Liver (tissue), 9 donors: ENCODE data around the gene EFCAB11. TPM values are rescaled to one million over a fixed set of nuclear protein-coding genes. Genes with fewer than 3 reads are reported as not detected.

ENCODE experiments used
- DNase-seq: peaks from one replicate; pipeline ENCODE4 v3.0.0-alpha.2; 2017; ENCODE audit warnings: low spot score
- H3K27ac ChIP-seq, 2 donors: one replicate each; pipeline ENCODE4 v1.7.0; 2013; ENCODE audit warnings: inconsistent platforms in 2 of 2, low read length in 2 of 2, control low read depth in 1 of 2, low read depth in 1 of 2, mild to moderate bottlenecking in 1 of 2
- H3K27me3 ChIP-seq, 4 donors: one replicate each; pipeline versions ENCODE4 v1.6.1 to v1.7.0; 2013; ENCODE audit warnings: low read length in 3 of 4, inconsistent platforms in 1 of 4, mild to moderate bottlenecking in 1 of 4, moderate library complexity in 1 of 4; ENCODE audit not compliant: control insufficient read depth in 4 of 4, insufficient read depth in 4 of 4
- H3K36me3 ChIP-seq, 4 donors: one replicate each; pipeline versions ENCODE4 v1.6.1 to v1.7.0; 2013; ENCODE audit warnings: low read length in 3 of 4, mild to moderate bottlenecking in 3 of 4, low read depth in 1 of 4, moderate library complexity in 1 of 4; ENCODE audit not compliant: control insufficient read depth in 4 of 4, insufficient read depth in 3 of 4
- H3K4me1 ChIP-seq, 4 donors: one replicate each; pipeline versions ENCODE4 v1.6.1 to v1.7.0; 2013; ENCODE audit warnings: low read length in 3 of 4, mild to moderate bottlenecking in 3 of 4, moderate library complexity in 1 of 4; ENCODE audit not compliant: control insufficient read depth in 4 of 4, insufficient read depth in 4 of 4
- H3K4me3 ChIP-seq, 3 donors: one replicate each; pipeline versions ENCODE4 v1.6.1 to v1.7.0; 2013; ENCODE audit warnings: low read length in 3 of 3, control low read depth in 1 of 3, low read depth in 1 of 3, mild to moderate bottlenecking in 1 of 3
- H3K9ac ChIP-seq, 2 donors: one replicate each; pipeline ENCODE4 v1.7.0; 2013; ENCODE audit warnings: low read length in 2 of 2, mild to moderate bottlenecking in 2 of 2, moderate library complexity in 2 of 2, control low read depth in 1 of 2, low read depth in 1 of 2
- H3K9me3 ChIP-seq, 4 donors: one replicate each; pipeline versions ENCODE4 v1.6.1 to v1.7.0; 2013; ENCODE audit warnings: low read length in 3 of 4; ENCODE audit not compliant: control insufficient read depth in 4 of 4
- EGR1 ChIP-seq, 2 donors: IDR thresholded peaks; 2 replicates each; pipeline ENCODE4 v1.6.1; 2016 to 2018; ENCODE audit warnings: antibody characterized with exemption in 2 of 2, low read depth in 2 of 2
- FOXA1 ChIP-seq: IDR thresholded peaks from 2 replicates; pipeline ENCODE4 v1.6.1; 2016; ENCODE audit warnings: antibody characterized with exemption
- FOXA2 ChIP-seq: IDR thresholded peaks from 2 replicates; pipeline ENCODE4 v1.6.1; 2016; ENCODE audit warnings: antibody characterized with exemption
- GABPA ChIP-seq, 2 donors: IDR thresholded peaks in 1 of 2; conservative IDR thresholded peaks in 1 of 2; 2 replicates each; pipeline ENCODE4 v1.6.1; 2016; ENCODE audit warnings: antibody characterized with exemption in 2 of 2, mild to moderate bottlenecking in 1 of 2, moderate library complexity in 1 of 2
- HNF4A ChIP-seq, 2 donors: conservative IDR thresholded peaks; 2 replicates each; pipeline ENCODE4 v1.6.1; 2016; ENCODE audit warnings: antibody characterized with exemption in 2 of 2, mild to moderate bottlenecking in 2 of 2
- NR2F2 ChIP-seq: IDR thresholded peaks from 2 replicates; pipeline ENCODE4 v1.6.1; 2016; ENCODE audit warnings: antibody characterized with exemption
- RXRA ChIP-seq, 2 donors: IDR thresholded peaks; 2 replicates each; pipeline ENCODE4 v1.6.1; 2017 to 2018; ENCODE audit warnings: antibody characterized with exemption in 2 of 2, mild to moderate bottlenecking in 1 of 2
- SP1 ChIP-seq: IDR thresholded peaks from 2 replicates; pipeline ENCODE4 v1.6.1; 2018; ENCODE audit warnings: antibody characterized with exemption, mild to moderate bottlenecking
- TAF1 ChIP-seq: conservative IDR thresholded peaks from 2 replicates; pipeline ENCODE4 v1.6.1; 2016; ENCODE audit warnings: antibody characterized with exemption, mild to moderate bottlenecking
- YY1 ChIP-seq: IDR thresholded peaks from 2 replicates; pipeline ENCODE4 v1.6.1; 2016; ENCODE audit warnings: antibody characterized with exemption, mild to moderate bottlenecking
- WGBS: extraction: QIAGEN DNeasy Blood & Tissue Kit; methylation state at CpG from one replicate; pipeline ENCODE4 v1.1.7; 2013; 5-methylcytosine and 5-hydroxymethylcytosine counted together
- polyA plus RNA-seq, 2 donors: library from polyadenylated mRNA; stranded (reverse) in 1 of 2; unstranded in 1 of 2; fragments of 200-250 nt in 1 of 2; fragments of >200 nt in 1 of 2; fragmentation: Nextera tagmentation in 1 of 2; extraction: Ambion mirVana in 1 of 2; gene quantifications; one replicate each; pipeline versions ENCODE4 v1.2.1 to v1.2.3, GENCODE V29; 2013 to 2015
- total RNA-seq, 2 donors: library from RNA; depleted of rRNA; stranded (reverse); fragments of >200 nt; gene quantifications; one replicate each; pipeline ENCODE4 v1.2.3, GENCODE V29; 2014
- TF ChIP-seq, protein P1 (sequence below): IDR thresholded peaks from 2 replicates; pipeline ENCODE4 v1.6.1; 2016; ENCODE audit warnings: antibody characterized with exemption
- TF ChIP-seq, protein P2 (sequence below): IDR thresholded peaks from 2 replicates; pipeline ENCODE4 v1.6.1; 2016; ENCODE audit warnings: antibody characterized with exemption
- TF ChIP-seq, protein P3 (sequence below): fragments of 150-350 bp; IDR thresholded peaks from 2 replicates; pipeline ENCODE4 v1.5.1; 2017; ENCODE audit warnings: improper control_type of control experiment, low read depth, low read length; ENCODE audit not compliant: missing input control
- TF ChIP-seq, protein P4 (sequence below): IDR thresholded peaks from 2 replicates; pipeline ENCODE4 v1.6.1; 2016; ENCODE audit warnings: antibody characterized with exemption, mild to moderate bottlenecking
- donor health status: healthy.
- donor health status: healthy.
- donor health status: healthy.
- donor health status: healthy.
- donor health status: healthy.

Gene EFCAB11
- total and polyA plus RNA-seq, 4 donors: 2.1 to 4.7 (median 3.4) TPM

DNA sequence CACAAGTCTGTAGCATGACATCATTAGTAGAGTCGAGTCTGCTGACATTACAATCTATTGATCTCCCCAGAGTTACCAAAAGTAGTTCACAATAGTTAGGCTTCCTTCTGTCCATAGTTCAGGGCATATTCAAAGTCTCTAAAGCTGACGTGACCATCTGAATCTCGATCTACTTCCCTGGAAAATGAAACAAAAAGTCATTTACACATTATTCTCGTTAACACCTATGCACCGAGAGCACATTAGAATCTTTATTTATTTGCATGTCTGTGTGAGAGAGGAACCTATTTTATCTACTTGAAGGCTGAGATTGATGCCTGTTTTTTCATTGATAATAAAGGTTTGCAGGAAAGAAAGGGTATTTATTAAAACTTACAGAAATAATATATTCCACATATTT lies 157.4 kb downstream of the EFCAB11 start:
- Histone ChIP-seq H3K9ac (no peak overlapping the region), H3K9me3 (no peaks in the 10 kb centered on the region), H3K36me3 (no peaks in the 10 kb centered on the region), H3K4me3 (no peak overlapping the region), H3K4me1 (no peaks in the 10 kb centered on the region), H3K27ac (no peak overlapping the region), H3K27me3 (no peaks in the 10 kb centered on the region)
- no peak for DNase-seq
- 72% methylated on average over 5 of the region's 5 CpGs for WGBS
- TF ChIP-seq, protein P1, sequence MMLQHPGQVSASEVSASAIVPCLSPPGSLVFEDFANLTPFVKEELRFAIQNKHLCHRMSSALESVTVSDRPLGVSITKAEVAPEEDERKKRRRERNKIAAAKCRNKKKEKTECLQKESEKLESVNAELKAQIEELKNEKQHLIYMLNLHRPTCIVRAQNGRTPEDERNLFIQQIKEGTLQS: no peak
- TF ChIP-seq RXRA (IDR thresholded peaks at IDR 0.05) (no peak), NR2F2 (no peak), TAF1 (no peak), EGR1 (IDR thresholded peaks at IDR 0.05; ENCODE audit: low read depth in 2 of 2) (no peak), YY1 (no peak), FOXA1 (no peak), FOXA2 (no peak)
- TF ChIP-seq, protein P2, sequence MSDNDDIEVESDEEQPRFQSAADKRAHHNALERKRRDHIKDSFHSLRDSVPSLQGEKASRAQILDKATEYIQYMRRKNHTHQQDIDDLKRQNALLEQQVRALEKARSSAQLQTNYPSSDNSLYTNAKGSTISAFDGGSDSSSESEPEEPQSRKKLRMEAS: no peak

DNA sequence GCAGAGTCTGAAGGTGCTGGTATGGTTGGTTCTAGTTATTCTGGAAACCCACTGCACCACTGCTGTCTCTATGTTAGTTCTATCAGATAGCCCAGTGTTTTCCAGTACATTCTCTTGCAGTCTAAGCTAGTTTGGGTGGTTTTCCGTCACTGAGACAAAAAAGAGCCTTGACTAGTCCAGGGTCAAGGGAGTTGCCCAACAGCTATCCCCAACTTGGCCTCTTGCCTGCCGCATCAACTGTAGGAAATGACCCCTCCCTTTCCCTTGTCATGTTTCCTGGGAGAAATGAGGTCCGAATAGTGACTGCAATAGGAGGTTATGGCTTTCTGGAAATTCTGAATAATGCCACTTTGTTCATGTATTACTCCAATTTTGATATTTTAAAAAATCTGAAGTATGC lies 160.4 kb downstream of the EFCAB11 start:
- TF ChIP-seq, protein P2: no peak
- TF ChIP-seq, protein P3, sequence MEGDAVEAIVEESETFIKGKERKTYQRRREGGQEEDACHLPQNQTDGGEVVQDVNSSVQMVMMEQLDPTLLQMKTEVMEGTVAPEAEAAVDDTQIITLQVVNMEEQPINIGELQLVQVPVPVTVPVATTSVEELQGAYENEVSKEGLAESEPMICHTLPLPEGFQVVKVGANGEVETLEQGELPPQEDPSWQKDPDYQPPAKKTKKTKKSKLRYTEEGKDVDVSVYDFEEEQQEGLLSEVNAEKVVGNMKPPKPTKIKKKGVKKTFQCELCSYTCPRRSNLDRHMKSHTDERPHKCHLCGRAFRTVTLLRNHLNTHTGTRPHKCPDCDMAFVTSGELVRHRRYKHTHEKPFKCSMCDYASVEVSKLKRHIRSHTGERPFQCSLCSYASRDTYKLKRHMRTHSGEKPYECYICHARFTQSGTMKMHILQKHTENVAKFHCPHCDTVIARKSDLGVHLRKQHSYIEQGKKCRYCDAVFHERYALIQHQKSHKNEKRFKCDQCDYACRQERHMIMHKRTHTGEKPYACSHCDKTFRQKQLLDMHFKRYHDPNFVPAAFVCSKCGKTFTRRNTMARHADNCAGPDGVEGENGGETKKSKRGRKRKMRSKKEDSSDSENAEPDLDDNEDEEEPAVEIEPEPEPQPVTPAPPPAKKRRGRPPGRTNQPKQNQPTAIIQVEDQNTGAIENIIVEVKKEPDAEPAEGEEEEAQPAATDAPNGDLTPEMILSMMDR: no peak
- TF ChIP-seq, protein P4, sequence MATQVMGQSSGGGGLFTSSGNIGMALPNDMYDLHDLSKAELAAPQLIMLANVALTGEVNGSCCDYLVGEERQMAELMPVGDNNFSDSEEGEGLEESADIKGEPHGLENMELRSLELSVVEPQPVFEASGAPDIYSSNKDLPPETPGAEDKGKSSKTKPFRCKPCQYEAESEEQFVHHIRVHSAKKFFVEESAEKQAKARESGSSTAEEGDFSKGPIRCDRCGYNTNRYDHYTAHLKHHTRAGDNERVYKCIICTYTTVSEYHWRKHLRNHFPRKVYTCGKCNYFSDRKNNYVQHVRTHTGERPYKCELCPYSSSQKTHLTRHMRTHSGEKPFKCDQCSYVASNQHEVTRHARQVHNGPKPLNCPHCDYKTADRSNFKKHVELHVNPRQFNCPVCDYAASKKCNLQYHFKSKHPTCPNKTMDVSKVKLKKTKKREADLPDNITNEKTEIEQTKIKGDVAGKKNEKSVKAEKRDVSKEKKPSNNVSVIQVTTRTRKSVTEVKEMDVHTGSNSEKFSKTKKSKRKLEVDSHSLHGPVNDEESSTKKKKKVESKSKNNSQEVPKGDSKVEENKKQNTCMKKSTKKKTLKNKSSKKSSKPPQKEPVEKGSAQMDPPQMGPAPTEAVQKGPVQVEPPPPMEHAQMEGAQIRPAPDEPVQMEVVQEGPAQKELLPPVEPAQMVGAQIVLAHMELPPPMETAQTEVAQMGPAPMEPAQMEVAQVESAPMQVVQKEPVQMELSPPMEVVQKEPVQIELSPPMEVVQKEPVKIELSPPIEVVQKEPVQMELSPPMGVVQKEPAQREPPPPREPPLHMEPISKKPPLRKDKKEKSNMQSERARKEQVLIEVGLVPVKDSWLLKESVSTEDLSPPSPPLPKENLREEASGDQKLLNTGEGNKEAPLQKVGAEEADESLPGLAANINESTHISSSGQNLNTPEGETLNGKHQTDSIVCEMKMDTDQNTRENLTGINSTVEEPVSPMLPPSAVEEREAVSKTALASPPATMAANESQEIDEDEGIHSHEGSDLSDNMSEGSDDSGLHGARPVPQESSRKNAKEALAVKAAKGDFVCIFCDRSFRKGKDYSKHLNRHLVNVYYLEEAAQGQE: no peak
- TF ChIP-seq GABPA (IDR thresholded peaks at IDR 0.05 in 1 of 2, conservative IDR thresholded peaks at IDR 0.05 in 1 of 2) (no peak), HNF4A (conservative IDR thresholded peaks at IDR 0.05) (no peak), FOXA2 (no peak), FOXA1 (no peak), SP1 (no peak), EGR1 (IDR thresholded peaks at IDR 0.05; ENCODE audit: low read depth in 2 of 2) (no peak), TAF1 (no peak)
- TF ChIP-seq, protein P1: no peak
- Histone ChIP-seq H3K9ac (no peak overlapping the region), H3K4me3 (no peak overlapping the region), H3K27ac (no peak overlapping the region), H3K36me3 (no peaks in the 10 kb centered on the region), H3K27me3 (no peaks in the 10 kb centered on the region), H3K9me3 (no peaks in the 10 kb centered on the region), H3K4me1 (no peaks in the 10 kb centered on the region)
- no peak for DNase-seq
- 82% methylated on average over 3 of the region's 3 CpGs for WGBS
